GM15510 (cell line): ENCODE data around the gene SRPK2.

Source experiments
- POLR2A ChIP-seq: IDR thresholded peaks from 3 replicates; pipeline ENCODE4 v1.6.1; 2011; ENCODE audit warnings: borderline replicate concordance; ENCODE audit not compliant: insufficient read length; ENCODE audit errors: extremely low read depth

SRPK2 gene

DNA sequence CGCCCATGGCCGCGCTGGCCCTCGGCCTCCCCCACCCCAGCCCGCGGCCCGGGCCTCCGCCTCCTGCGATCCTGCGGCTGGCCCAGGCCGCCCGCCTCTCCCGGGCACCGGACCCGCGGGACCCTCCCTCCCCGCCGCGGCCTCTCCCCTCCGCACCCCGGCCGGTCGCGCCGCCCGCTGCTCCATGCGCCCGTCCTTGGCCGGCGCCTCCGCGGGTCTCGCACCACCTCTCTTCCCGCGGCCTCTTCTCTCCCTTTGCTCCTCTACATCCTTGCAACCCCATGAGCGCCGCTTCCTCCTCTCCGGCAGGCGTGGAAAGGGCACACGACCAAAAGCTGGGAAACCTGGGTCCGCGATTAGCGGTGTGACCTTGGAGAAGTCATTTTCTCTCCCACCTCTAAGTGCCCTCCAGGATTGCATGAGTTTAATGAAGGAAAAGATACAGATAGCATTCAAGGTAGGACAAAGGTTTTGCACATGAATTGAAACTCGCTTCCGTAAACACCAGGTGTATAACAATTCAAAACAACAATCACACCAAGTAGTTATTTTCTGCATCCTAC lies 448 bp upstream of the SRPK2 start:
- TF ChIP-seq POLR2A, result no peak

DNA sequence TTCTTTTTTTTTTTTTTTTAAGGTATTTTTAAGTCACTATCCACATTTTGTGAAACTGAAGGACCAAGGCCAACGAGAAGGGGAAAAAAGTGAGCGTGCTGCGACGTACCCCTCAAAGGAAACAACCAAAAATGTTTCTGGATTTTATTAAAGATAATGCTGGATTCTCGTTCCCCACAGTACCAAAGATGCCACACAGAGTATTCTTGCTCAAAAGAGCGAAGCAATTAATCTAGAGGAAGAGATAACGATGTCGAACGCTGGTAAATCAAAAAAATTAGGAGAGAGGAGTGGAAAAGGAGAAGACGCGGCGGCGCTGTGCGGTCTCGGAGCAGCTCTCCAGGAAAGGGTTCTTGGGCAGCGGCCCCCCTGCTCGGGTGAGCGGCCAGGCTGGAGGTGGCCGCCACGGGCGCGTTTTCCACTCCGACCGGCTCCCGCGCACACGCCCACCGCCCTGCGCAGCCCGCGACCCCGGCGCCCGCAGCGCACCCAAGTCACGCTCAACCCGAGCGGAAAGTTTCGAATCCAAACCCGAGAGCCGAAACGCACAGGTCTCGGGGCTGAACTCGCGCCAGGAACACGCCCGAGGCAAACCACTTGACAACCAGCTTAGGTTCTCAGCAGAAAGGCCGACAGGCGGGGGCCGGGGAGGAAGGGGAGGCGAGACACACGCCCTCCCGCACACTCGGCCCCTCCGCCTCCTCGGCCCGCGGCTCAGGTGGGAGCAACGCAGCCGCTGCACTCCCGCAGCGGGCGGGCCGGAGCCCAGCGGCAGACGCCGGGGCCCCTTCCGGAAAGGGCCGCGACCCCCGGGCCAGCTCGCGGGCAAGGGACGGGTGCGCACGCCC lies 989 bp downstream of the SRPK2 start:
- TF ChIP-seq POLR2A, result no peak

- TF ChIP-seq POLR2A, result no peak
Measured at GRCh38 chr7:105377903-105378302, 10.8 kb downstream of the SRPK2 start.

- TF ChIP-seq POLR2A, result no peak
Measured at GRCh38 chr7:105376908-105377533, 11.7 kb downstream of the SRPK2 start.

DNA sequence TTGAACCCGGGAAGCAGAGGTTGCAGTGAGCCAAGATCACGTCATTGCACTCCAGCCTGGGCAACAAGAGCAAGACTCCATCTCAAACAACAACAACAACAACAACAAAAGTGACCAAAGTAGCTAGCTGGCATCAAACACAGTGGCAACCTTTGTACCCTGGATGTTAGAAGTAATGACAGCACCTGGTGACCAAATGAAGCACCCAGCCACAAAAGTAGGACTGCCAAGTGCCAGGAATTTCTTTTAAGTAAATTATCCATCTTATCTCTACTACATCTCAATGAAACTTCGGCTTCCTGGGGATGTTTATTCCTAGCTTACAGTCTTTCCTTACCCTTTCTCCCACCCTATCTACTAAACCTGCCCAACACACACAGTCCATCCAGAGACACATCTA lies 18.8 kb downstream of the SRPK2 start:
- no peak for TF ChIP-seq POLR2A

DNA sequence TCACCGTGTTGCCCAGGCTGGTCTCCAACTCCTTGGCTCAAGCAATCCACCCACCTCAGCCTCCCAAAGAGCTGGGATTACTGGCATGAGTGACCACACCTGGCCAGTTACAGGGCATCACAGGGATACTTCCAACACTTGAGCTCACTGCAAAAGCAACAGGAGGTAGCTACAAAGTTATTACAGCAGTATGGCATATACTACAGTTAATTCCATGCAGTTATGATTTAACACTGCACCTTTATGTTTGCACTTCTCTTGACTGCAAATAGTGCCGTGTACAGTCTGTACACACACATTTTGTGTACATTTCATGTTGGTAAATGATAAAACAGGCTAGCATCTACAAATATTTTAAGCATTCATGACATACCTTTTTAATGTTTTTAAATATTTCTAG lies 21.3 kb downstream of the SRPK2 start:
- no peak for TF ChIP-seq POLR2A

DNA sequence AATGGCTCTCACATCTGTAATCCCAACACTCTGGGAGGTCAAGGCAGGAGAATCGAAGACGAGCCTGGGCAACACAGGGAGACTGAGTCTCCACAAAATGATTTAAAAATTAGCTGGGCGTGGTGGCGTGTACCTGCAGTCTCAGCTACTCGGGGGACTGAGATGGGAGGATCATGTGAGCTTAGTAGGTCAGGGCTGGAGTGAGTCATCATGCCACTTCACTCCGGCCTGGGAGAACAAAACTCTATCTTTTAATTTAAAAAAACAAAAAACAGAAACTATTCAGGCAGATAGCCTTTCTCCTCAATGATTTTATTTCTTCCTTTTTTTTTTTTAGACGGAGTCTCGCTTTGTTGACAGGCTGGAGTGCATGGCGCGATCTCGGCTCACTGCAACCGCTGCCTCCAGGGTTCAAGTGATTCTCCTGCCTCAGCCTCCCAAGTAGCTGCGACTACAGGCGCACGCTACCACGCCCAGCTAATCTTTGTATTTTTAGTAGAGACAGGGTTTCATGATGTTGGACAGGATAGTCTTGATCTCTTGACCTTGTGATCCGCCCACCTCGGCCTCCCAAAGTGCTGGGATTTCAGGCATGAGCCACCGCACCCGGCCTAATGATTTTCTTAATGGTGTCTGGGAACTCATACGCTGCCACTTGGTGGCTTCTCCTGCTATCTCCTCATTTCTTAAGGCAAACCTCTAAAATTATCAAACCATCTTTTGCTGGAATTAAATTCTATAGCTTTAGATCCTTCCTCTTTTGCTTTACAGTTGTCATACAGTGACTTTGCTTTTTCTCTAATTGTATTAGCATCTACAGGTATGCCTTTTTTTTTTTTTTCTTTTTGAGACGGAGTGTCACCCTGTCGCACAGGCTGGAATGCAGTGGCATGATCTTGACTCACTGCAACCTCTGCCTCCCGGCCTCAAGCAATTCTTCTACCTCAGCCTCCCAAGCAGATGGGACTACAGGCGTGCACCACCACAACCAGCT lies 22.9 kb downstream of the SRPK2 start:
- TF ChIP-seq POLR2A, result no peak

GRCh38 chr7:105364684-105365083 lies 24.0 kb downstream of the SRPK2 start:
- TF ChIP-seq POLR2A, result no peak

DNA sequence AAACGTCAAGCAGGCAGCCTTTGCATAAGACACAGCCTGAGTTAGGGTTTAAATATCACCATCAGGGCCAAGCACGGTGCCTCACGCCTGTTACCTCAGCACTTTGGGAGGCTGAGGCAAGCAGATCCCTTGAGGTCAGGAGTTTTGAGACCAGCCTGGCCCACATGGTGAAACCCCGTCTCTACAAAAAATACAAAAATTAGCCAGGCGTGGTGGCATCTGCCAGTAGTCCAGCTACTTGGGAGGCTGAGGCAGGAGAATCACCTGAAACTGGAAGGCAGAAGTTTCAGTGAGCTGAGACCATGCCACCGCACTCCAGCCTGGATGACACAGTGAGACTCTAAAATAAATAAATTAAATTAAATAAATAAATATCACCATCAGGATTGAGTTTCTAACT lies 33.0 kb downstream of the SRPK2 start:
- TF ChIP-seq POLR2A, result no peak

GRCh38 chr7:105354383-105354782 lies 34.3 kb downstream of the SRPK2 start:
- no peak for TF ChIP-seq POLR2A

DNA sequence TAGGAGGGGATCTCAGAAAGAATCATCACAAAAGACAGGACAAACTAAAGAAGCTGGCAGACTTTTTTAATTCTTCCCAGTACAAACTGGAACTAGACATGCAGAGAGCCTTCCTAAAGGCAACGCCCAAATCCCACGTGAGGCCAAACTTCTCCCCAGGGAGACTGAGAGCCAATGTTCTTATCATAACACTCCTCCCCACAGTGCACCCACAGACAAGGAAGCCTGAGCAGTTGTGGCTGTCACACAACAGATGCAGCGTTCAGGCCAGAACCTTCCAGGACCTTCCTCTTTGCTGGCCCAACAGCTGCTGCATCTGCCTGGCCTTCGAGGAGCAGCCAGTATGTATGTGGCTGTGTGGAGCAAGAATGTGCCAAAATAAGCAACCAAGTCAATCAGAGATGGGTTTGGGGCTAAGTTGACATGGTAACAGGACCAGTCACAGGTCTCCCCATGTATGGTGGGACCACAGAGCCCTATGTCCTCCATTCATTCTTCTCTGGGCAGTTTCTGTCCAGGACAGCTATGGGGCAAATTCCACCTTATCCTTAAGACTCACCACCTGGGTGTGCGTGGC lies 34.9 kb downstream of the SRPK2 start:
- TF ChIP-seq POLR2A, result no peak

DNA sequence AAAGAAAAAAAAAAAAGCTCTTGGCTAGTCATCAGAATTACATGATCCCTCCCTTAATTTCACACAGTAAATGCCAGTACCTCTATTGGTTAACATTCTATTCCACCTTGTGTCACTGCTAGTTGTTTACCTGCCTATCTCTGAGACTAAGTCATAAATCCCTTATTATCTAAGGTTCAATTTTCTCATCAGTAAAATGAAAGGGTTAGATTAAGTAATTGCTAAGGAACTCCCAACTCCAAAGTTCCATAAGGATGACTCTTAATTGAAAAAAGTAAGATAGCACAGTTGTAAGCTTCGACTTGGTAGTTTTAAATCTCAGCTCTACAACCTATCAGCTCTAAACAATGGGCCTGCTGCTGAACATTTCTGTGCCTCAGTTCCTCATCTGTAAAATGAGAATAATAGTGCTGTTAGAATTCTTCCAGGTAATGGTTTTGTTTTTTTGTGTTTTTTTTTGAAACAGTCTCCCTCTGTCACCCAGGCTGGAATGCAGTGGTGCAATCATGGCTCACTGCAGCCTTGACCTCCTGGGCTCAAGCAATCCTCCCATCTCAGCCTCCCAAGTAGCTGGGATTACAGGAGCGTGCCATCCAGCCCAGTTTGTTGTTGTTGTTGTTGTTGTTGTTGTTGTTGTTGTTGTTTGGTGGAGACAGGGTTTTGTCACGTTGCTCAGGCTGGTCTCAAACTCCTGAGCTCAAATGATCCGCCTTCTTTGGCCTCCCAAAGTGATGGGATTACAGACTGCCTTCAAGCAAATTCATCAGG lies 35.6 kb downstream of the SRPK2 start:
- no peak for TF ChIP-seq POLR2A

GRCh38 chr7:105352018-105352612 lies 36.6 kb downstream of the SRPK2 start:
- TF ChIP-seq POLR2A, result no peak
